NCI-H345 treated with DMSO at 0.1 percent for 48 hours (cell line): ENCODE data around the gene ASIC2.

Experiments
- DNase-seq: peaks from one replicate; lab custom pipeline; 2025; ENCODE audit not compliant: unreplicated experiment; lab: John Stamatoyannopoulos, UW

ASIC2 gene

DNA sequence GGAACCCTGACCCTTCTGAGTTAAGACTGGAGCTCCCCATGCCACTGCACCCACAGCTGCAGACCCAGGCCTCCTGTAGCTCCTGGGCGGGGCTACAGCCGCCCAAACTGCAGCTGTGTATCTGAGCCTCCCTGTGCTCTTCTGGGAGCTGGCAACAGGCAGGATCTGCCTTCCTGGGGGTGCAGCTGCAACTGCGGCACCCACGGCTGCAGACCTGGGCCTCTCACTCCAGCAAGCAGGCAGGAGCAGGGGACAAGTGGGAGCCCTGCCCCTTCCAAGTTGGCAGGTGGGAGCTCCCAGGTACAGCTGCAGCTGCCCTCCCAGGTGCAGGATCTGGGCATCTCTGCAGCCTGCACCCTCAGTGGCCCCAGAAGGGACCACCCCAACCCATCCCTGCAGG lies 259.9 kb downstream of the ASIC2 start:
- no peak for DNase-seq

DNA sequence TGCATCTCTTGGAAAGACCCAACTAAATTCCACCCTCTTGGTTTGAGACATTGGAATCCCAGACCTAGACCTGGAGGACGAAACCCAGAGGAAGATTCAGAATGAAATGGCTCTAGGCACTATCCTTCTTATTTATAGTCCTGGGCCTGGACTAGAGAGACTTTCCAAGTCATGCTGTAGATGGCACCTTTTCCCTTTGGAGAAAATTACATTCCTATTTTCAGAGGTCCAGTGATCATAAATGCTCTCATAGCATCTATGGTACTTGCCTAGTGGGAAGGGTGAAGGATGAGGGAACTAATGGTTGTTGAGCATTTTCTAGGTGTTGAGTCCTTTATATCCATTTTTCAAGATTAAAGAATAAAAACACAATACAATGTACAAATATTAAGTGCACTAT lies 264.3 kb downstream of the ASIC2 start:
- no peak for DNase-seq

DNA sequence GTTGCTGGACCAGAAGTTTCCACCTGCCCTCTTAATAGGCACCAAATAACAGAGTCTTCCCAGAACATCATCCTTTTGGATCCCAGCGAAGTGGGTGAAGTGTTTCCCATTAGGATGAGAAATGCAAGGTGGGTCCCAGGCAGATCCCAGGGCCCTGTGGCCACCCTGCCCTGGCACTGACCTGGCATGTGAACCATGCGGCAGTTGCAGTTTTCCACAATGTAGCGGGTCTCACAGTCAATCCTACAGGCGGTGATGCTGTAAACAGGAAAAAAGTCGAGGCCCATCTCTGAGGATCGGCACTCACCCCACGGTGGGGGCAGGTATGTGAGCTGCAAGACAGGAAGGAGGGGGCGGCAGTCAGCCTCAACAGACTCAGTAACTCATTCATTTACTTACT lies 265.0 kb downstream of the ASIC2 start:
- DNase-seq, result no peak

DNA sequence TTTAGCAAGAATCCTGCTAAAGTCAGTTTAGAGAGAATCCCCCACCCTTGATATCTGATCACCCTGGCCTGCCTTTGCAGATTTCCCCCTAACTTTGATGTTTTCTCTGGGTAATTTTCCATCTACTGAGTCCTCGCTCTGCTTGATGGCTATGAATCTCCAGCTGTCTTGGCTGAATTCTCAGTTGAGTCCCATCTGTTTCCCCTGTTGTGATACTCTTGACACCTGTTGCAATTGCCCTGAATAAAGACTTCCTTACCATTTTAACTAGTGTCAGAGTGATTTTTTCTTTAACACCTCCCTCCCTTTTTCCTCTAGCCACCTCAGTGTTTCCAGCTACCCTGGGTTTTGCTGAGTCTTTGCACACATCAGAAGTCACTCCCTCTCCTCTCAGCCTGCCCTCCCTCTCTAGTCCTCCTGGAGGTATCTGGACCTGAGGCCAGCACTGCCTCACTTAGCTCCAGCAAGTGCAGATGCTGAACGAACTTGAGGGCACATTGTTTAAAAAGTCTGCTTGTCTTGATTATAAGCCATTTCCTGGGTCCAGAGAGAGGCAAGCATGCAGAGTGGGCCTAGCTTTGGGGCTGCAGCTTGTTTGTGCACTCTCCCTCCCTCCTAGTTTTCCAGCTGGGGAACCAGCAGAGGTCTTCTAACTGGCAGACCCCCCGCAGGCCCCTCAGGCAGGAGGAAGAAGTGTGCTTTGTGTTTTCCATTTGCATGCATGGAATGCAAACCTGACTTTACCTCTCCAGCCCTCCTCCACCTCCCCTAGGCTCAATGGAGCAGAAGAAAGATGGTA lies 268.2 kb downstream of the ASIC2 start:
- DNase-seq, result no peak

DNA sequence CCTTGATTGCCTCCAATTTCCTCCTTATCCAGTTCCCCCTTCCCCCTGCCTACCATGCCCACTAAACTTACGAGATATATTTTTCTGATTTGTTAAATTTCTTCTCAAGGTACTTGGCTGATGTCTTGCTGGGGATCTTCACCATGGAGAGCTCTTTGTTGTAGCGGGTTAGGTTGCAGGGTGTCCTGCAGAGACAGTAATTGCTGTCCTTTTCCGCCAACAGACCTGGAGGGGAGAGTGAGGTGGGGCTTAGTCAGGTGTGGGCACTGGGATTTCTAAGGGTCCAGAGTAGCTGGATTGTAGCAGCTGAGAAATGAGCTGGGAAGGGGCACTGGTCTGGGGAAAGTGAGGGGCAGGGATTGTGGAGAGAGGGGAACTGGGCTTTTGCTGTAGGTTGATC lies 269.3 kb downstream of the ASIC2 start:
- DNase-seq, result no peak

DNA sequence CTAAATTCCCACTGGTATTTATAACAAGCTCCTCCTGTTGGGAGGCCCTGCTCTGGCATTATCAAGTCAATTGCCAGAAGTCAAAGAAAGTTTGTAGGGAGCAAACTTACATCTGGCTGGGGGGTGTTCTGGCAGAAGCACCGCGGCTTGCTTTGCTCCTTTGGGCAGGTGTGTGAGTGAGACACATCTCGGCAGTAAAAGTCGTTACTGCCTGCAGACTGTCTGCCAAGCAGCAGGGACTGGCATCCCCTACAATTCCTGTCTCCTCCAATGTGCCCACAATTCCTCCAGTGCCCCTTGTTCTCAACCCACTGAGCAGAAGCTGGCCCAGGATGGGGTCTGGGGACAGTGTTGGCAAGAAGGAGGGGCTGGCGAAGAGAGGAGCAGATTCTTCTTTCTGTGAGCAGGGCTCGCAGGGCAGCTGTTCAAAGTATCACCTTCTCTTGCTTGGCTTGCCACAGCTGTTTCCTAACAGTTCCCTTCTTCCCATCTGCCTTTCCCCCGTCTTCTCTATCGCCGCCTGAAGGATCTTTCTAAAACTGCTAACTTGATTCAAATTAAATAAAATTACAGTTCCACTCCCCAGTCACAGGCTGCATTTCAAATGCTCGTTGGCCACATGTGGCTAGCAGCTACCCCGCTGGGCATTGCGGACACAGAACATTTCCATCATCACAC lies 271.2 kb downstream of the ASIC2 start:
- no peak for DNase-seq

DNA sequence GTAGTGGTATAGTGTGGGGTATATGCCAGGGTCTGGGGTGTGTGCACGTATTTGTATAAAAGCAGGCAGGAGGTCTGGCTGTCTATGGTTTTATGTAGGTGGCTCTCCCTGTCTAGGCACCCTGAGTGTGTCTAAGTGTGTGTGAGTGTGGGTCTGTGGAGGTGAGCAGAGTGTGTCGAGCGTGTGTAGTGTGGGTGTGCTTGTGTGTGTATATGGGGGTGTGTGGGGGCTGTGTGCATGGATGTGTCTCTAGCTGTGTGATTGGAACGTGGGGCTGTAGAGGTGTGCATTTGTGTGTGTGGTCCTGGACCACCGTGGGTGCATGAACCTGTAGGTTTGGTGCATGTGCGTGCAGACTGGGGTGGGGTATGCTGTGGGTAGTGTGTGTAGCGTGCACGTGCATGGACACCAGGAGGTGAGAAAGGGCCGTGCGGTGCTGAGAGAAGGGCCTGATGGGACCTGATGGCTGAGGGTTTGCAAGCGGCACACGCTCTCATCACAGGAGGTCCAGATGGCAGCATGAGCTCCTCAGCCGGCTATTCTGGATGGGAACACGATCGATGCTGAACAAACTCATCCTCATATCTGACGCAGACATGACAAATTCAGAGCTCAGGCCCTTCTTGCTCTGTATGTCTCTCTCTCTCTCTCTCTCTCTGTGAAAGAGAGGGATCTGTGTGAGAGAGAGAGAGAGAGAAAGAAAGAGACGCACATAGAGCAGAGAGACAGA lies 273.8 kb downstream of the ASIC2 start:
- no peak for DNase-seq

DNA sequence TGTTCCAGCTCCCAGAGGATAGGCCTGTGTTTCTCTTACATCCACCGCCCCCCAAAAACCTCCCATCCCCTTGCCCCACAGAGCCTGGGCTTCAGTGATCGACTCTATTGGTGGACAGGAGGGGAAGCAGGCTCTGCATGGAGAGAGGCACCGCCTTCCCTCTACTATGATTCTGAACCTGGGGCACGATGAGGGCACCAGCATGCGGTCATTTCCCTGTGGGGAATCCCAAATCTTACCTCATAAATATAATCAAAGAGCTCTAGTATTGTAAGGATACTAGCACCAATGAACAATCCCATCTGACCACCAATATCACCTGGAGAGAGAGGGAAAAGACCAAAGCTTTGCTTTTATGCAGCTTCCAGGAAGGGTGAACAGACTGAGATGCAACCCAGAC lies 275.7 kb downstream of the ASIC2 start:
- no peak for DNase-seq

DNA sequence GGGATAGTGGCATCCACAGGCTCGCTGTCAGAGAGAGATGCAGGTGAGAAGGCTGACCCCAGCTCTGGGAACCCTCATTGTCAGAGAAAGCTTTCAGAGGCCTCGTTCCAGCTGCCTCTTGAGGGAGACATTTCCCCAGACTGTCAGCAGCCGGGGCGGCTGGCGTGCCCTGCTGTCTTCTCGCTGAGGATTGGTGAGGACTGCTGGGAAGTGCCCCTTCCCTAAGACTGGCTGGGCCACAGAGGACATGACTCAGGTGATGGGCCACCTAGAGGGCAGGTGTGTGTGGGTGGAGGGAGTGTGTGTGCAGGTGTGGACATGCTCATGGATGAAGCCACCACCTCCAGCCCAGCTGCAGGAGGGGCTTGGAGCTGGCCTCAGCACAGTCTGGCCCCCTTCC lies 276.2 kb downstream of the ASIC2 start:
- DNase-seq, result no peak

DNA sequence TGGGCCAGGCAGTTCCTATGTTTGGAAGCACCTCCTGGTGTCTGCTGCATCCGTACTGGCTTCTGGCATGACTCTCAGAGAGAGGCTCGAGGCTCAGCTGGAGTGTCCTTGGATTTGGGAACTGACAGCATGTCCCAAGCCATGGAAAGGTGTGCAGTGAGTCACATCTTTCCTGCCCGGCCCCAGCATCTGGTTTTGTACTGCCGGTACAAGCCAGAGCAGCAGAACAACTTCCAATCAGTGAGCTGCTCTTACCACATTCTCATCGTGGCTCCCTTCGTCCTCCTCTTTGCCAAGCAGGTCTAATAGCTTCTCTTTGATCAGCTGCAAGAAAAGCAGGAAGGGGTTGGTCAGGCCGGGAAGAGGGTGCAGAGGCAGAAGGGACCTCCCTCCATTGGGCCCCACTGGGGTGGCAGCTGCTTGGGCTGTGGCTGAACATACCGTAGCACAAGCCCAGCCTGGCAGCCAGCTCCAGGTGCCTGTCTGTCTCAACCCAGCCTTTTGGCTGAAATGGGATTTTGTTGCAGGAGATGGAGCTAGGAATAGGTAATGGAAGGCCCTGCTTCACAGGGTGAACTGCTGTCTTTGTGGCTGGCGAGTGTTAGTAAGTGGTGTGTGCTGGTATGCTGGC lies 277.3 kb downstream of the ASIC2 start:
- DNase-seq, result no peak

DNA sequence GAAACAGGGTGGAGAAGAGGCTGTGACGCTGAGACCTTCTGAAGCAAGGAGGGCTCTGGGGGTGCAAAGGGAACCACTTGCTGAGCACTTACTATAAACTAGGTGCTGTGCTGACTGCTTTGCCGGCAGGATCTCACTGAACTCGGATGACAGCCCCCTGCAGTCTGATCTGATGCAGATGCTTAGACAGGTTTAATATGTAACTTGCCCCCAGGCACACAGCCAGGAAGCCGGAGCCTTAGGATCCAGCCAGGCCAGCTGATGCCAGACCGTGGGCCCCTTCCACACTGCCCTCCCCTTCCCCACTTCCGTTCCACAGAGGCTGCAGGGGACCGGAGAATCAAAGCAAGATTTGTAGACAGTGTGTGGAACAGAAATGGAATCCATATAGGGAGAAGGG lies 278.3 kb downstream of the ASIC2 start:
- DNase-seq, result no peak

DNA sequence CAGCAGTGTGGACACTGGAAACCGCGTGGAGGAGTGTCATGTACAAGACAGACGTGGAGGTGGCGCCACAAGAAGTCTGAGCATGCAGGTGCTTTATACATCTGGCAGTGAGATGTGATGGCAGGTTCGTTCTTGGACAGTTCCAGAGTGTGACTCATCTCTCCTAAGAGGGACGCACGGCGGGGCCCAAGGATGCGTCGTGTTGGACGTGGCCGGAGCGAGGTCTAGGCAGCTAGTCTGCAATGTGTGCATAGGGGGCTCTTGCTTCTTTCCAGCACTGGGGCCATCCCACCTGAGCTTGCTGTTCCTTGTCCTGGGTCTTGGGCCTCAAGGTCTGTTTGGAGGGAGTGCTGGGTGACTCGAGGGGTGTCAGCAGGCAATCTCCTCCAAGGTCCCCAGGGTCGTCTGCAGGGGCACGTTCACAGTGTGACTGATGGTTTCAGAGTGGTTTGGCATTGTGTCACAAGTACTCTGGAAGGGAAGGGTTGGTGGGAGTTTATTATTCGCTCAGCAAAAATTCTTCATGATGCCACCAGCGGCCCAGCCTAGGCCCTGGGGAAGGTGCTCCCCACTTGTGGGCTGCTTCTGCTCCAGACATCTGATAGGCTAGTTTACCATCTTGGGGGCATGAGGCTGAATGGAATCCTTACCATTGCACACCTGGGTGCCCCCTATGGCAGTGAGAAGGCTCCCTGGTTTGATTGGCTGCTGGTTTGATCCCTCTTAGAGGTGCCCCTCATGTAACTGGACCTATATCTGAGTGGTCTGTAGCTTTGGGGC lies 279.3 kb downstream of the ASIC2 start:
- no peak for DNase-seq

DNA sequence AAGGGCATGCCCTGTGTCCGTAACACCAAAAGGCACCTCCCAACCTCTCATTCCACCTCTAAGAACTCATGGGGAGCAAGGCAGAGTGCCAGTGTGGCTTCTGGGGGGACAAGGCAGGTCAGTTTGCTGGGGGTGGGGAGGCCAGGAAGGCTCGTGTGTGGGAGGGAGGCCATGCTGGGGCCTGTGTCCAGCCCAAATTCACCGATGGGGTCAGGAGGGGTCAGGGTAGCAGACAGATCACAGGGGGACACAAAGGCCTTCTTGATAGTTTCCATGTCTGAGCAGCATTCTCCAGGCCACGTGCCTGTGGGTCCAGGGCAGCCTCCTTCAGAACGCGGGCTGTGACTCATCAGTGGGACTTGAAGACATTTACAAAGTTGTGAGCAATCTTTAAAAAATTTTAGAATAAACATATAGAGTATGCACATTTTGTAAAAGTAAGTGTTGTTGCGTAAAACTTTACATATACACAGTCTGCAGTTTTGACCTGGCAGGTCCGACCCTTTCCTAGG lies 280.5 kb downstream of the ASIC2 start:
- no peak for DNase-seq

DNA sequence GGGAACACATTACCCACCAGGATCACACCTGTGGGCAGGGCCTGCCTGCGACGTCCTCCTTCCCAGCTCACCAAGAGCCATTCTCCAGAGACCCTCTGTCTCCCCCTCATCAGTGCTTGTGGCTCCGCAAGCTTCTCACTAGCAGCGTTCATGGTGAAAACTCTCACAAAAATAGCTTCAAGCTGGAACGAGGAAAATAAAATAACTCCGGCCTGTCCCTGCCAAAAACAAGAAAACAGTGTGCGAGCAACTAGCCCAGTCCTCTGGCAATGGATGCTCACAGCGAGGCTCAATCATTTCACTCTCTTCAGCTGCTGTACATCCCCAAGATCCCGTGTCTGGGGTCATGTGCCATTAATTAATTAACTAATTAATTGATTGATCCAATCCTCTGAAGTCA lies 283.5 kb downstream of the ASIC2 start:
- DNase-seq, result no peak

DNA sequence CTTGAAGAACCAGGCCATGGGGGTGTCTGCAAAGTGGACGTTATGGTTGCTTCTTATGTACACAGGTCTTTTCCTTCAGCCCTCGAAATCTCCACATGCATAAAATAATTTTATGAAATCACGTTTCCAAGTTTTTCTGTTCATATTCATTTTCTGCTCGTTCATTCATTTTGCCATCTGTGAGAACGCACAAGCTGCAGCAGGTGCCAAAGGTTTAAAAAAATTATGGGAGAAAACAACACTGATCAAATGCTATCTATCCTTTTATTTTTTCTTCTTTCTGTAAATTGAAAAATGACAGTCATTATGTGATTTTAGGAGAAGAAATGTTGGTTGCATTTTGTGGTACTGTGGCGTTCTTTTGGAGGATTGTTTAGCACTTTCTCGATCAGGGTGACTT lies 285.9 kb downstream of the ASIC2 start:
- DNase-seq, result no peak

DNA sequence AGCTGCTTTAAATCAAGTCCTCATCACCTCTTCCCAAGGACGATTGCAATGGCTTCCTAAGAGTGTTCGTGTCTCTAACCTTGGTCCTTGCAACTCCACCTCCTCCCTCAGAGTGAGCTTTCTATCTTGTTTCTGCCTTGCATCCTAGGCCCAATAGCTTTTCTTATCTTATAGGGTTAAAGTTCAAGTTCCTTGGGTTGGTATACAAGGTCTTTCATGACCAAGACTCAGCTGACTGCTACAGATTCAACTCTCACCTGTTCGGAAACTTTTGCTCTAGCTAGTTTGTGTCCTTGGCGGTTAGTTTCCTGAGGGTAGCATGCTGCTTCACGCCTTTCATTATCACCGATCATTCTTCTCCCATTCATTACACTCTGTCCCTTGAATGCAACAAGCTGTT lies 290.8 kb downstream of the ASIC2 start:
- DNase-seq, result no peak

DNA sequence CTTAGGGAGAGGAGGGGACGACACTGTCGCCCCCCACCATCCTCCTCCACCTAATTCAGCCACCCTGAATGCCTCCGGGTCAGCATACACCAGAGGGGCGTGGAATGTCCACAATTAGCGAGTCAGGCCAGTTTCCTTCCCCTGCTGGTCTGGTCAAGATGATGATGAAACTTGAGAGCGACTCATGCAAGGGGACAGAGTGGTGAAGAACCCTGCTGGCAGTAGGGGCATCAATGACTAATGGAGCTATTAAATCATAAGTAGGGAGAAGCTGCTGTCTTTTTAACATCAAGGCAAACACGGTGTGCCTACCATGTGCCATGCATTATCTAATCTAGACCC lies 294.2 kb downstream of the ASIC2 start:
- no peak for DNase-seq

DNA sequence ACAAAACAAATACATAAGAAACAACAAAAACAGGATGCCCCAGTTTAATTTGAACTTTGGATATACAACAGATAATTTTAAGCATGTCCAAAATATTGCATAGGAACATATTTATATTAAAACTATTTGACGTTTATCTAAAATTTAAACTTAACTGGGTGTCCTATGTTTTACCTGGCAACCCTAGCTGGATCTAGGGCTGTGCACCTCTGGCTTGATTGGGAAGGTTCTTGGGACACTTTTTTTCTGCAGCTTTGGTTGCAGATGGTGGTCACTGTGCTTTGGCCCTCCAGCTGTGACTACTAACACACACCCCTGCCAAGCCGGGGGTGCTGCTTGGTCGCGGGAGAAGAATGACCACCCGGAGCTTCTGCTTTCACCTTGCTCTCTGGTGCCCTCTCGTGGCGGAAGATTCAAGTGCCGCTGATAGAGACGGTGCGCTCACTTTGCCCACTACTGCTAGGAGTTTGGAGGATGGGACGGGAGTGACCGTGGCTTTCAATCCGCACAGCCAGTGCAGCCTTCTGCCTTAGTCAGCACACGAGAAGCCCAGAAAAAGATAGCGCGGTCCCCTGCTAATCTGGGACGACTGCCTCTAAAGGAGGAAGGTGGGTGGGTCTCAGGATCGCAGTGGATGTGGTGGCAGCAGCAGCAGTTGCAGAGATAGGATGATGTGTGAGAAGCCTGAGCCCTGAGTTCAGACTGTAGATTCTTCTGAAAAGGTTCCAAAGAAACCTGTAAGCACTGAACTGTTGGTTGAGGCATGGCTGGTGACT lies 294.8 kb downstream of the ASIC2 start:
- peak; percentile 46 for DNase-seq

DNA sequence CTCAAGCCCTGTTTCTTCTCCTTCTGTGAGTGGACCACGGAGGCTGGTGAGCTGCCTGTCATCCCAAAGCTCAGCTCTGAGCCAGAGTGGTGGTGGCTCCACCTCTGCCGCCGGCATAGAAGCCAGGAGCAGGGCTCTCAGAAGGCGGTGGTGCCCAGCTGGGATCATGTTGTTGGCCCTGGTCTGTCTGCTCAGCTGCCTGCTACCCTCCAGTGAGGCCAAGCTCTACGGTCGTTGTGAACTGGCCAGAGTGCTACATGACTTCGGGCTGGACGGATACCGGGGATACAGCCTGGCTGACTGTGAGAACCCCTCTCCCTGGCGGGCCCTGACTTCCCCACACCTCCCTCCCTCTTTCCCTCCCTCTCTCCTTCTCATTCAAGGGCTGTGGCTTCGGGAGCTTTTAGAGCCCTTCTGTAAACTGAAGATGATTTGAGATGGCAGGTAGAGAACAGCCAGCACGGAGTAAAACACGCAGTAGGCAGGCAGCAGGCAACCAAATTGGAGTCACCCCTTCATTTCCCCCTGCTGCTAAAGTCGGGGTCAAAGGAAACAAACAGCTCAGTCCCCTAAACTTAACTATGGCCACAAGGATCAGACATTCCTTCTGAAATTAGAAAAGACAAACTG lies 297.6 kb downstream of the ASIC2 start:
- no peak for DNase-seq

DNA sequence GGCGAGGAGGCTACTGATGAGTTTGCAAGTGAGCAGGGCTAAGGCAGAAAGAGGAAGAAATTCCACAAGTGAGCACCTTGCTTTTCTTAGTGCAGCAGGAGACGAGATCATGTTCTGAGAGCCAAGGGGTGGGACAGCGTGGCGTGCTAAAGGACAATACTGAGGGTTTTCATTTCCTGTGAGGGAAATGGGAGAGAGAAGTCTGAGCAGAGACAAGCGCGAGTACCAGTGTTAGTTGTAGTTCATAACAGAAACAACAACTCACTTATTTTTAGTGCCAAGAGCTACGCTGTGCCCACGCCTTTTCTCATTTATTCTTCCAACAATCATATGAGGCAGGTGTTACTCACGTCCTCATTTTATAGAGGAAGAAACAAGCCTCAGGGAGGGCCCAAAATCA lies 299.1 kb downstream of the ASIC2 start:
- no peak for DNase-seq
